ENCODE measurements around the gene AQP6. TPM values are rescaled to one million over a fixed set of nuclear protein-coding genes. Genes with fewer than 3 reads are reported as not detected.

AQP6 gene
- total RNA-seq, 4 donors from 2014 or later = 0.10 to 0.20 TPM; not detected in 2

DNA sequence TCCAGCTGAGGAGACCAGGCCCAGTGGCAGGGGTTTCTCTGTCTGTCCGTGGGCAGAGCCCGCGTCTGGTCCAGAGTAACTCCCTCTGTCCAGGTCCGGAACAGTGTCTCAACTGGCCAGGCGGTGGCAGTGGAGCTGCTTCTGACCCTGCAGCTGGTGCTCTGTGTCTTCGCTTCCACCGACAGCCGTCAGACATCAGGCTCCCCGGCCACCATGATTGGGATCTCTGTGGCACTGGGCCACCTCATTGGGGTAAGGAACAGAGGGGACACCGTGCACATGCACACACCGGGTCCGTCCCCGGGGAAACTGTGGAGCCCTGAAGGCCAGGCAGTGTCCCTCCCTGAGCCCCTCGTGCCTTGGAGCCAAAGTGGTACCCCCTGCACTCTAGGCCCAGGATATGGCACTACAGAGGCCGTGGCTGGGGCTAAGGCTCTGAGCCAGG is 1.5 kb downstream of the AQP6 start:
- TF ChIP-seq, protein P1, sequence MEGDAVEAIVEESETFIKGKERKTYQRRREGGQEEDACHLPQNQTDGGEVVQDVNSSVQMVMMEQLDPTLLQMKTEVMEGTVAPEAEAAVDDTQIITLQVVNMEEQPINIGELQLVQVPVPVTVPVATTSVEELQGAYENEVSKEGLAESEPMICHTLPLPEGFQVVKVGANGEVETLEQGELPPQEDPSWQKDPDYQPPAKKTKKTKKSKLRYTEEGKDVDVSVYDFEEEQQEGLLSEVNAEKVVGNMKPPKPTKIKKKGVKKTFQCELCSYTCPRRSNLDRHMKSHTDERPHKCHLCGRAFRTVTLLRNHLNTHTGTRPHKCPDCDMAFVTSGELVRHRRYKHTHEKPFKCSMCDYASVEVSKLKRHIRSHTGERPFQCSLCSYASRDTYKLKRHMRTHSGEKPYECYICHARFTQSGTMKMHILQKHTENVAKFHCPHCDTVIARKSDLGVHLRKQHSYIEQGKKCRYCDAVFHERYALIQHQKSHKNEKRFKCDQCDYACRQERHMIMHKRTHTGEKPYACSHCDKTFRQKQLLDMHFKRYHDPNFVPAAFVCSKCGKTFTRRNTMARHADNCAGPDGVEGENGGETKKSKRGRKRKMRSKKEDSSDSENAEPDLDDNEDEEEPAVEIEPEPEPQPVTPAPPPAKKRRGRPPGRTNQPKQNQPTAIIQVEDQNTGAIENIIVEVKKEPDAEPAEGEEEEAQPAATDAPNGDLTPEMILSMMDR (IDR thresholded peaks at IDR 0.05) = no peak
- no peak for TF ChIP-seq POLR2A (IDR thresholded peaks at IDR 0.05)
- no peak overlapping the region for H3K4me3 ChIP-seq (ENCODE audit: low read depth, poor library complexity, severe bottlenecking)
- 65 to 70% methylated on average over 9 to 11 of the region's 15 CpGs for WGBS, 2 donors
- intact Hi-C loops (cut with DNase I; ENCODE audit: low total_unique reads) = loop anchor here (5.0 kb wide), 1 partner anchor 78 kb away; no protein-coding TSS in a partner anchor
- no peak for DNase-seq (ENCODE audit: low spot score in 2 of 2)

DNA sequence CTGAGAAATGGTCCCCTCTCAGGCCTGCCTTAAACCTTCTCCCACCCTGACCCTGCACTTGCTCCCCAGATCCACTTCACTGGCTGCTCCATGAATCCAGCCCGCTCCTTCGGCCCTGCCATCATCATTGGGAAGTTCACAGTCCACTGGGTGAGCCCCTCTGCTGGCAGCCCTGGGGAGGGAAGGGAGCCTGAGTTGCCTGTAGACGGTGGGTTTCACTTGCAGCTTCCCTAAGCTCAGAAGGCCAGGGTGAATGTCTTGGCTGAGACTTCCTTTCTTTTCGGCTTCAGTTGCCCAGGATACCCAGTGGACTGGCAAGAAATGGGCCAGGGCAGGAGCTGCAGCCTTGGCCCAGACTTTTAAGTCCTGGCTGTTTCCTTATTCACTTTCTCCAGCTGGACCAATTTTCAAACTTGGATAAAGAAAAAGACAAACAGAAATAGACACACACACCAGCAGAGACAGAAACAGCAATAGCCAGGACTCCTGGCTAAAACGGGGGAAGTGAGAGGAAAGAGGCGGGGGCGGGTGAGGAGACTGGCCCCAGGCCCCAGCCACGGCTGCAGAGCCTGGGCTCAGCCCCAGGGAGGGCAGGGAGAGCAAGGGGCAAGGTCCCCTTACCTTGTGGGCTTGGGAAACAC is 2.0 kb downstream of the AQP6 start:
- WGBS, 2 donors = 47 to 58% methylated on average over 8 of the region's 8 CpGs
- intact Hi-C loops (cut with DNase I; ENCODE audit: low total_unique reads) = loop anchor here (5.0 kb wide), 1 partner anchor 78 kb away; no protein-coding TSS in a partner anchor
- DNase-seq (ENCODE audit: low spot score in 2 of 2) = no peak
- no peak overlapping the region for H3K4me3 ChIP-seq (ENCODE audit: low read depth, poor library complexity, severe bottlenecking)
- no peak for TF ChIP-seq POLR2A (IDR thresholded peaks at IDR 0.05)
- TF ChIP-seq, protein P1 (IDR thresholded peaks at IDR 0.05) = no peak

DNA sequence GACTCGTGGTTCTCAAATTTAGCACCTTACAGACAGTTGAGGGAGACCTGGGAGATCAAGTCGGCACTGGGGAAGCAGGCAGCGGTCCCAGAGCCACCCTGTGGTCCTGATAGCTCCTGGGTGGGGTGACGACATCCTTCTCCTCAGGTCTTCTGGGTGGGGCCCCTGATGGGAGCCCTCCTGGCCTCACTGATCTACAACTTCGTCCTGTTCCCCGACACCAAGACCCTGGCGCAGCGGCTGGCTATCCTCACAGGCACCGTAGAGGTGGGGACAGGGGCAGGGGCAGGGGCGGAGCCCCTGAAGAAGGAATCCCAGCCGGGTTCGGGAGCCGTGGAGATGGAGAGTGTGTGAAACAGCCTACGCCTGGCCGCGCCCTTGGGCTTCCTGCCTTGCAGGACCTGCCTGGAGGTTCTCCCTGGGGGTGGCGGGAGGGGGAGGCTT is 2.6 kb downstream of the AQP6 start:
- 59 to 64% methylated on average over 13 to 17 of the region's 17 CpGs for WGBS, 2 donors
- intact Hi-C loops (cut with DNase I; ENCODE audit: low total_unique reads) = no loop called here
- no peak for DNase-seq (ENCODE audit: low spot score in 2 of 2)
- H3K4me3 ChIP-seq (ENCODE audit: low read depth, poor library complexity, severe bottlenecking) = no peak overlapping the region
- TF ChIP-seq POLR2A (IDR thresholded peaks at IDR 0.05) = no peak
- TF ChIP-seq, protein P1 (IDR thresholded peaks at IDR 0.05) = no peak

- intact Hi-C loops (cut with DNase I; ENCODE audit: low total_unique reads) = no loop called here
- no peak for DNase-seq (ENCODE audit: low spot score in 2 of 2)
- H3K4me3 ChIP-seq (ENCODE audit: low read depth, poor library complexity, severe bottlenecking) = no peak overlapping the region
- 95 to 100% methylated on average over 2 of the region's 2 CpGs for WGBS, 2 donors
- TF ChIP-seq POLR2A (IDR thresholded peaks at IDR 0.05) = no peak
- TF ChIP-seq, protein P1 (IDR thresholded peaks at IDR 0.05) = no peak
These were observed 3.8 kb downstream of the AQP6 start for GRCh38 chr12:49976557-49976956.

GRCh38 chr12:49978125-49978524 is 5.4 kb downstream of the AQP6 start:
- no peak overlapping the region for H3K4me3 ChIP-seq (ENCODE audit: low read depth, poor library complexity, severe bottlenecking)
- 70 to 83% methylated on average over 4 of the region's 4 CpGs for WGBS, 2 donors
- intact Hi-C loops (cut with DNase I; ENCODE audit: low total_unique reads) = no loop called here
- DNase-seq (ENCODE audit: low spot score in 2 of 2) = no peak
- no peak for TF ChIP-seq POLR2A (IDR thresholded peaks at IDR 0.05)
- TF ChIP-seq, protein P1 (IDR thresholded peaks at IDR 0.05) = no peak
